HG03378 (cell line): ENCODE measurements around the gene SRP68.
"Not testable (repeated sequence)": the region's sequence is repeated elsewhere in the genome, so short reads cannot be mapped to it uniquely, and the experiment has no call there.

Source experiments
- ATAC-seq: cut with Tn5 transposase; IDR thresholded peaks from one replicate; pipeline ENCODE4 v1.9.1; 2021; ENCODE audit warnings: mild to moderate bottlenecking, moderate library complexity; ENCODE audit not compliant: unreplicated experiment

Gene SRP68

DNA sequence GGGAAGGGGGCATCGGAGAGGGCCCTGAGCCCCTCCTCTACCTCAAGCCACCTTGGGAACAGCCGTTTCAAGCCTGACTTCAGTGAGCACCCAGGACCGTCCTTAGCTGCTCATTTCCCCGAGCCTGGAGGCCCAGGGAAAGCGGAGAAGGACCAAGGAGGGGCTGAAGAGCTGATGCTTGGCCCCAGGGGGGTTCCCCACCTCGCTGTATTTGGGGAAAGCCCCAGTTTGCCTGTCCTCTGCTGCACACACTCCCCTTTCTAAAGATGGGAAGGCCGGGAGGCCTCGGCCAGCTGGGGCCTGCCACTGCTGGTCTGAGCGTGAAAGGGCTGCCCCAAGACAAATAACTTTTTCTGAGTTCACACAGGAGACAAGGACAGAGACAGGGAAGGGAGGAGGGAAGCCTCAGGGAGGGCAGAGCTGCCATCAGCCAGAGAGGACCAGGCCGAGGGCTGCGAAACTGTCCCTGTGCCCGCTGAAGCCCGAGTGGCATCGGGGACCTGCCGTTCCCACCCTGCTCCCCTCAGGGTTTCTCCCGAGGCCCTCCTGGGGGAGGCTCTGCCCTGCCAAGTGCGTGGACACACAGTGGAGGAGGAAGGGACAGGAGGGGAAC is 18.3 kb upstream of the SRP68 start:
- ATAC-seq = no peak

DNA sequence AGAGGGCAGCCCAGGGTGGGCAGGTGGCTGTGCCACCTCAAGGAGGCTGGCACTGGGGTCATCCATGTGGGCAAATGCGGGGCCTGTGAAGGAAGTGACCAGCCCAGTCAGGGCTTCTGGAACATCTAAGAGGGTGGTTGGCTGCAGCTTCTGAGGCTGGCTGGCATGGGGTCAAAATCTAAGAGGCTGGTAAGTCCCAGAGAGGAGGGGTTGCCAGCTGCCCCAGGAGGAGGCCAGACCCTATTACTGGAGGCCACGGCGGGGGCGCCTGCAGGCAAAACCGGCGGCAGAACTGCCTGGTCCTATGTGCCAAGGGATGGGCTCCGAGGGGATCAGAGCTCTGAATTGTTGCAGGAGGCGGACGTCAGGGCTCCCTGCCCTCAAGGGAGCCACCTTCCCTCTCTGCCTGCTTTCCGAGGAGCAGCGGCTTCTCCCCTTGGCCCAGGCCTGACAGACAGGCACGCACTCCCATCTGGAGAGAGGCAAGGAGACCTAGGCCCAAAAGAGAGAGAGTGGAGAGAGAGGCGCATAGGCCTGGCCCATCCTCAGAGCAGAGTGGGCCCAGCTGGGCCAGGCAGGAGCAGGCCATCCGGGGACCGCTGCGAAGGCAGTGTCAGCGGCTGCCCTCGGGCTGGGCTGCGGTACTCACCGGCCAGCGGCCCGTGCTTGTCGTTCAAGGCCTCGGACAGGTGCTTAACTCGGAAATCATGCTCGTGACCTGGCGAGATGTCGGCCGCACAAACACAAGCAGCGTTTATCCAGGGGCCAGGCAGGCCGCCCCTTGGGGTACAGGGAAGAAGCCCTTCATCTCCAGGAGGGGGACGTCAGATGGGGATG is 17.6 kb upstream of the SRP68 start:
- ATAC-seq = no peak

- ATAC-seq = no peak
These were observed 16.7 kb upstream of the SRP68 start for GRCh38 chr17:76088868-76089576.

GRCh38 chr17:76088041-76088867 is 15.9 kb upstream of the SRP68 start:
- ATAC-seq = no peak

- no peak for ATAC-seq
These were observed 15.2 kb upstream of the SRP68 start for GRCh38 chr17:76087531-76087930.

- no peak for ATAC-seq
These were observed 14.1 kb upstream of the SRP68 start for GRCh38 chr17:76086384-76086783.

- no peak for ATAC-seq
These were observed 13.5 kb upstream of the SRP68 start for GRCh38 chr17:76085731-76086366.

DNA sequence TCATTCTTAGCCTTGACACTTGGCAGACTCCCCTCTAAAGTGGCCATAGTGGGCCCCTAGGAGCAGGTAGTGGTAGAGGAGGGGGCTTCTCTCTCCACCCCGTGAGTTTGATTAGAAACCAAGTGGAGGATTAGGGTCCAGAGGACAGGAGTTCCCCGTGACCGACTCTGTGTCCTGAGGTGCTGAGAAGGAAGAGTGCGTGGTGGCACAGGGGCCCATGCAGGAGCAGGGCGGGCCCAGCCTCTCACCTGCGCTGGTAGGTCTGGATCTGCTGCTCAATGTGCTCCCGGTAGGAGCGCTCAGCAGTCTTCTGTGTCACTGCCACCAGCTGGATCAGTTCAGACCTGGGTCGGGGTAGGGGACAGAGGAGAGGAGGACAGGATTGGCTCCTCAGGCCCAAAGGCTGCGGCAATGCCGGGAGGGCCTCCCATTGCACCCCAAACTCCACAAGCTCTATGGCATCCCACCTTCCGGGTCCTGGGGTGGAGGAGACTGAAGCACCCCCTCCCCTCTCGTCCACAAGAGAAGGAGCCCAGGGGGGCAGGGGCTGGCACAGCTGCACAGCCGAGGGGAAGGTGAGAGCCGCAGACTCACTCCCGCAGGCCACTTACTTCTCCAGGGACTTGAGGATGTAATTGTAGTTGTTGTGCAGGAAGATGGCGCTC is 12.9 kb upstream of the SRP68 start:
- ATAC-seq = no peak

DNA sequence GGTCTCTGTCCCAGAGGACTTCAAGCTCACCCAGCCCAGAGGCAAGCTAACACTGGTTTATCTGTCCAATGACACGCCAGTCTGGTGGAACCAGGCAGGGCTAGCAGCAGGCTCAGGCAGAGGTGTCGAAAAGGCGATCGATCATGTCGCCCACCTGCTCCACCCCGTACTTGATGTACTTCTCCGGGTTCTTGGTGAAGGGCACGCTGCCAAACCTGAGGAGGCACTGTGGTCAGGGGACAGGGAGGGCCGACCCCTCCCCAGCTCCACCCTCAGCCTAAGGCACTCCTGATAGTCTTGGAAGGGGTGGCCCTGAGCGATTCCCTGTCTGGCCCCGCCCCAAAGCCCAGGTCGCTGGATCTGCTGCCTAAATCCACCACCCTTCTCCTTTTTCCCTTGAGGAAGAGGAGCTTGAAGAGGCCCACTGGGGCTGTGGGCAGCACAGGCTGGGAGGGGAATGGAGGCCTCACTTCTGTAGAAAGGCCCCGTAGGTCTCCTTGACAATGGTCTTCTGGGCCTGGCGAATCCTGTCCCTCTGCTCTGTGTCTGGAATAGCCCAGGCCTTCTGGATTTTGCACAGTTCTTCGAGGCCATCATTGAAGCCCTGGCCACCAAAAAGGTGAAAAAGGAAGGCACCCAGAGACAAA is 11.3 kb upstream of the SRP68 start:
- no peak for ATAC-seq

DNA sequence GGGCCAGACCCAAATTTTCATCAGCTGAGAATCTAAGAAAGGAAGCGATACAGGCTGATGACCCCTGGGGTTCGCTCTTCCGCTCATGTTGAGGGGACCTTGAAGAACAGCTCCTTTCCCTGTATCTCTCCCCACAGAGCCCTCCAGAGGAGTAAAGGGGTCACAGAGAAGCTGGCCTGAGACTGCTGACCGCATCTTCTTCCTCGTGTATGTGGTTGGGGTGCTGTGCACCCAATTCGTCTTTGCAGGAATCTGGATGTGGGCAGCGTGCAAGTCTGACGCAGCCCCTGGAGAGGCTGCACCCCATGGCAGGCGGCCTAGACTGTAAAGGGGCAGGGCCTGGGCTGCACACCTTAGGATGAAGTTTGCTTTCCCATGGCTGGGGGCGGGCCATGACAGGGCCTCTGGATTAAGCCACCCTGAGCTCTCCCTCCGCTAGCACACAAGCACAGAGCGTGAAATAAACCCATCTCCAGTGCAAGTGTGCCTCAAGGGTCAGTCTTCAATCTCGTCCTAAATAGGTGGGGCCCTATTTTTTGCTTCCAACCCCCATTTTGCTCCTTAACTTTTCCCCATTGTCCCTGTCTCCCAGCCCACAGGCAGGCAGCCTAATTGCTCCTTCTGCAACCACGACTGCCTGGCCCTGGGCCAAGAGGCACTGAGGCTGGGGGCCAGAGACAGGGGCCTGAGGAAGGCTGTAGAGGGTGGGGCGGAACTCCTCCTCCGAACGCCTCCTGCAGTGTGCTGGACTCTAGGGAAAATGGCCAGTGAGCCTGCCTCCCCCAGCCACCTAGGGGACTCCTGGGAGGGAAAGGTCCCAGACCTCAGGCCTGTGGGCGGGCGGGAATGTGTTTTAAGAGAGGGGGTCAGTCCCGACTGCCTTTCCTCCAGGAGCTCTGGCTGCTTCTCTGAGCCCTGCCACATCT is 10.3 kb upstream of the SRP68 start:
- no peak for ATAC-seq

GRCh38 chr17:76081295-76082210 is 9.2 kb upstream of the SRP68 start:
- ATAC-seq = no peak

GRCh38 chr17:76080768-76081287 is 8.5 kb upstream of the SRP68 start:
- no peak for ATAC-seq

DNA sequence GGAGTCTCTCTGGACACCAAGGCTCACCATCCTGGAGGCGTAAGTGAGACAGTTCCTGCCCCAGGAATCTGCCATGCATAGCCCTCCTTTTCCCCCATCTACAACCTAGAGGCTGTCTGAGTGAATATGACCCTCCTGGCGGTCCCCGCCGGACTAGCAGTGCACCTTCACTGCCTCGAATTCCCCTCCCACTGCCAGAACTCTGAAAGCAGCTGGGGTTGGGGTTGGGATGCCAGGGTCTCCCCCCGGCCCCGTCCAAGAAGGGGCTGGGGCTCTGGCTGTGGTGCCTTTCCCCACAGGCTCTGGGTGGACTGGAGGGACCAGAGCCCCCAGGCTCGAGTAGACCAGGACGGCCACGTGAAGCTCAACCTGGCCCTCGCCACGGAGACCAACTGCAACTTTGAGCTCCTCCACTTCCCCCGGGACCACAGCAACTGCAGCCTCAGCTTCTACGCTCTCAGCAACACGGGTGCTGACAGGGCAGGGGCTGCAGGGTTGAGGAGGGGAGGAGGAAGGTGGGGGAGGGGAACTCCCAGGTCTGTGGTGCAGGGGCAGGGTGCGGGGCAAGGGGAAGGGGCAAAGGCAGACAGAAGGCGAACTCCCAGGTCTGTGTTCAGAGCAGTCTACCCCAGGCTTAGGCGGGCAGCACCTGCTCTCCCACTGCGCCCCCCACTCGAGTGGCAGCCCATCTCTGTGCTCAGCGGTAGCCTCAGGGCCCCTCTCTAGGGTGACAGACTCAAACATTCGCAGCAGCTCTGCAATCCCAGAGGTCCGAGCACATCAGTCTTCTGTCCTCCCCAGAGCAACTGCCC is 7.8 kb upstream of the SRP68 start:
- ATAC-seq = no peak

GRCh38 chr17:76079535-76079955 is 7.2 kb upstream of the SRP68 start:
- ATAC-seq = no peak

DNA sequence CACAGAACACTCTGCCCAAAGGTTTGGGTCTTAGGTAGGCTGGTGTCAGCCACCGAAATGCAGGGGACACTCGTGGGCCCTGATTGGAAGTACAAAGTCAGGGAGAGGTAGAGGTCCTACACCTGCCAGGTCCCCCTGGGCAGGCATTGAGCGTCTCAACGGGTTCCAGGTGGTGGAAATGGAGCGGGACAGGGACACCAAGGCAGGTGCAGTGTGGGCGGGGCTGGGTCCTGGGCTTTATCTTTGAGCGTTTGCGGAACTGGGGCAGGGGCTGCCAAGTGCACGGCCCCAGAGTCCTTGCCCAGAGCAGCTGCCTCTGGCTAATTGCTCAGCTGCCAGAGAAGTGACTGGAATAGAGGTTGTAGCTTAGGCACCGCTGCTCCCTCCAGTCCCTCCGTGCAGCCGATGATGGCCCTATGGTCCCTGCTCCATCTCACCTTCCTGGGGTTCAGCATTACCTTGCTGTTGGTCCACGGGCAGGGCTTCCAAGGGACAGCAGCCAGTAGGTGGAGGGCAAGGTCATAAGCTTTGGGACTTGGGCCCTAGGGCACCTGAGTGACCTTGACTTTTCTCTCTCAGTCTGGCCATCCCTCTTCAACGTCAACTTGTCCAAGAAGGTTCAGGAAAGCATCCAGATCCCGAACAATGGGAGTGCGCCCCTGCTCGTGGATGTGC is 6.7 kb upstream of the SRP68 start, which contains the start of gene ZACN:
ZACN (plus strand) TSS at position 323 of the 675 bp plus-strand sequence; CDS start at position 406, 83 bp downstream.
- no peak for ATAC-seq

DNA sequence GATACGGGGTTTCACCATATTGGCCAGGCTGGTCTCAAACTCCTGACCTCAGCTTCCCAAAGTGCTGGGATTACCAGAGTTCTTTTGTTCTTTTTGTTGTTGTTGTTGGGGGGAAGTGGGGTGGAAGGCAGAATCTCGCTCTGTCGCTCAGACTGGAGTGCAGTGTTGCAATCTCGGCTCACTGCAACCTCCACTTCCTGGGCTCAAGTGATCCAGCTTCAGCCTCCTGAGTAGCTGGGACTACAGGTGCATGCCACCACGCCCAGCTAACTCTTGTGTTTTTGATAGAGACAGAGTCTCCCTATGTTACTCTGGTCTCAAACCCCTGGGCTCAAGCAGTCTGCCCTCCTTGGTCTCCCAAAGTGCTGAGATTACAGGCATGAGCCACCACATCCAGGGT is 6.1 kb upstream of the SRP68 start:
- not testable (repeated sequence) for ATAC-seq
